A673 (cell line): ENCODE data around the gene CLDN16. TPM values are rescaled to one million over a fixed set of nuclear protein-coding genes. Genes with fewer than 3 reads are reported as not detected.

ENCODE experiments used
- BruUV-seq: library from RNA; stranded (reverse); fragments of 400-500 nt; replicated peaks from 2 replicates; lab custom pipeline; 2021; lab: Mats Ljungman, UMichigan
- CTCF ChIA-PET: fragments of 300-600 bp; sonication (Branson Sonifier 250); formaldehyde crosslinking; loops from one replicate; lab custom pipeline; 2022; ENCODE audit warnings: antibody characterized with exemption; lab: Charles Lee
- POLR2A ChIA-PET: fragments of 300-600 bp; sonication (Branson Sonifier 250); formaldehyde crosslinking; loops from one replicate; lab custom pipeline; 2022; ENCODE audit warnings: antibody characterized with exemption; ENCODE audit not compliant: low non-redundant PET; lab: Charles Lee
- DNase-seq: peaks from one replicate; pipeline ENCODE4 v3.0.0-alpha.2; 2015; ENCODE audit warnings: low spot score
- H3K27ac ChIP-seq: fragments of 200-600 bp; sonication (generic); 2 replicates; pipeline ENCODE4 v1.5.1; 2016; ENCODE audit warnings: mixed run types, low read depth, mild to moderate bottlenecking, mixed read lengths, antibody characterized with exemption, low read length; ENCODE audit not compliant: poor library complexity, severe bottlenecking
- H3K27me3 ChIP-seq: fragments of 200-600 bp; sonication (generic); replicated peaks from 2 replicates; pipeline ENCODE4 v1.6.1; 2017; ENCODE audit warnings: mixed run types, low read depth, mild to moderate bottlenecking, mixed read lengths, antibody characterized with exemption, low read length; ENCODE audit not compliant: insufficient read depth, poor library complexity
- H3K36me3 ChIP-seq: fragments of 200-600 bp; sonication (generic); 2 replicates; pipeline ENCODE4 v1.6.1; 2016; ENCODE audit warnings: mixed run types, mild to moderate bottlenecking, mixed read lengths, antibody characterized with exemption, low read length; ENCODE audit not compliant: insufficient read depth, poor library complexity, severe bottlenecking
- H3K4me1 ChIP-seq: fragments of 200-600 bp; sonication (generic); 2 replicates; pipeline ENCODE4 v1.6.1; 2017; ENCODE audit warnings: mixed run types, mild to moderate bottlenecking, mixed read lengths, antibody characterized with exemption, low read length; ENCODE audit not compliant: insufficient read depth, poor library complexity, severe bottlenecking
- H3K4me3 ChIP-seq: fragments of 200-600 bp; sonication (generic); 2 replicates; pipeline ENCODE4 v1.5.1; 2016; ENCODE audit warnings: low read depth, mixed run types, mild to moderate bottlenecking, mixed read lengths, low read length; ENCODE audit not compliant: poor library complexity, severe bottlenecking
- H3K9me3 ChIP-seq: fragments of 200-600 bp; sonication (generic); 2 replicates; pipeline ENCODE4 v1.6.1; 2016; ENCODE audit warnings: mixed run types, low read depth, mild to moderate bottlenecking, mixed read lengths, antibody characterized with exemption, low read length; ENCODE audit not compliant: poor library complexity, severe bottlenecking
- EZH2 ChIP-seq: fragments of 200-600 bp; sonication (generic); IDR thresholded peaks from 2 replicates; pipeline ENCODE4 v1.6.1; 2017; ENCODE audit warnings: borderline replicate concordance, low read depth, mild to moderate bottlenecking, mixed read lengths, antibody characterized with exemption, low read length; ENCODE audit not compliant: poor library complexity, severe bottlenecking
- intact Hi-C: fragments of 100-400 bp; cut with micrococcal nuclease; formaldehyde crosslinking; loops from one replicate; pipeline ENCODE4 v1.10.0; 2022; ENCODE audit not compliant: unreplicated experiment
- total RNA-seq: library from RNA; stranded (reverse); gene quantifications from 2 replicates; pipeline ENCODE4 v1.2.3, GENCODE V29; 2021
- TF ChIP-seq, protein P1 (sequence below): fragments of 300-800, 200-600 bp; sonication (generic); conservative IDR thresholded peaks from 2 replicates; pipeline ENCODE4 v1.5.1; 2017; ENCODE audit warnings: low read depth, mild to moderate bottlenecking, antibody characterized with exemption, low read length, moderate library complexity, mixed read lengths

Gene CLDN16
- total RNA-seq, 1 experiment from 2014 or later: 0.09 TPM

DNA sequence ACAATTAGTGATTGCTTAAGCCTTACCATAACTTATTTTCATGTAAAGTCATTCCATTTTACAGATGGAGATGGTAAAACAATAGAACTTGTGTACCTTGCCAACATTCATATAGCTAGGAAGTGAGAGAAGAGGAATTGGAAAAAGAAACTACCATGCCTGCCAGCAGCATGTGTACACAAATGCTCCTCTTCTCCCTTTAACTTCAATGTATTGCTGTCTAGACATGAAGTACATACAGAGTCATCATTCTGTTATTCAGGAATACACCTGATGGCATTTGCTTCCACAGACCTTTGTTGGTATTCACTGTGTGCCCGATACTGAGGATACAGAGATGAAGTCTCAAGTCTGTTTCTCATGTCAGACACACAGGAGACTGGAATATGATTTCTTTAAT is 68.8 kb downstream of the CLDN16 start:
- no peaks in the 10 kb centered on the region for H3K9me3 ChIP-seq
- H3K27ac ChIP-seq: no peak overlapping the region
- no TSS peak for BruUV-seq
- ChIA-PET POLR2A (interaction anchor here (0.6 kb wide), 1 partner anchor 105 kb away, joined by 3 read pairs; no protein-coding TSS in a partner anchor), CTCF (no interaction called here)
- H3K4me3 ChIP-seq: no peak overlapping the region
- intact Hi-C loops: no loop called here
- H3K36me3 ChIP-seq: no peaks in the 10 kb centered on the region
- H3K27me3 ChIP-seq: no peaks in the 10 kb centered on the region
- TF ChIP-seq EZH2: no peak
- TF ChIP-seq, protein P1, sequence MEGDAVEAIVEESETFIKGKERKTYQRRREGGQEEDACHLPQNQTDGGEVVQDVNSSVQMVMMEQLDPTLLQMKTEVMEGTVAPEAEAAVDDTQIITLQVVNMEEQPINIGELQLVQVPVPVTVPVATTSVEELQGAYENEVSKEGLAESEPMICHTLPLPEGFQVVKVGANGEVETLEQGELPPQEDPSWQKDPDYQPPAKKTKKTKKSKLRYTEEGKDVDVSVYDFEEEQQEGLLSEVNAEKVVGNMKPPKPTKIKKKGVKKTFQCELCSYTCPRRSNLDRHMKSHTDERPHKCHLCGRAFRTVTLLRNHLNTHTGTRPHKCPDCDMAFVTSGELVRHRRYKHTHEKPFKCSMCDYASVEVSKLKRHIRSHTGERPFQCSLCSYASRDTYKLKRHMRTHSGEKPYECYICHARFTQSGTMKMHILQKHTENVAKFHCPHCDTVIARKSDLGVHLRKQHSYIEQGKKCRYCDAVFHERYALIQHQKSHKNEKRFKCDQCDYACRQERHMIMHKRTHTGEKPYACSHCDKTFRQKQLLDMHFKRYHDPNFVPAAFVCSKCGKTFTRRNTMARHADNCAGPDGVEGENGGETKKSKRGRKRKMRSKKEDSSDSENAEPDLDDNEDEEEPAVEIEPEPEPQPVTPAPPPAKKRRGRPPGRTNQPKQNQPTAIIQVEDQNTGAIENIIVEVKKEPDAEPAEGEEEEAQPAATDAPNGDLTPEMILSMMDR: no peak
- DNase-seq: no peak
- peaks cover 6% of the 10 kb centered on the region for H3K4me1 ChIP-seq

DNA sequence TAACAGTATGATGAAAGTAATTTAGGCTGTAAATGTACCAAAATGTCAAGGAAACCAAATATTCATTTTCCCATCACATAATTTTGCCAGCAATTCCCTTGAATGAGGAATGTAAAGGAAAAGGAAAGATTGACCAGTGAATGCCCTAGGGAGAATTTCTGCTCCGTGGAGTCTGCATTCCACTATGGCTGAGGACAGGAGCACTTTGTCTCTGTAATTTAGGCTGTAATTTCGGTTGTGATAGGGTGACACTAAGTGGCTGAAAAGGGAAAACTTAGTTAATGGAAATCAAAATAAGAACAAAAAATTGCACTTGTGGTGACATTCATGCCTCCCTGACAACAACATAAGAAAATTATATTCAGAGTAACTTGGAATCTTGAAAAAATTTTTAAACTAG is 70.1 kb downstream of the CLDN16 start:
- POLR2A ChIA-PET: no interaction called here
- DNase-seq: peak; percentile 57
- no peak overlapping the region for H3K27ac ChIP-seq
- TF ChIP-seq EZH2: no peak
- TF ChIP-seq, protein P1: peak; percentile 38; the same call in 1 of the 2 replicates
- no peaks in the 10 kb centered on the region for H3K36me3 ChIP-seq
- H3K4me3 ChIP-seq: no peak overlapping the region
- BruUV-seq: no TSS peak
- intact Hi-C loops: no loop called here
- H3K27me3 ChIP-seq: no peaks in the 10 kb centered on the region
- H3K9me3 ChIP-seq: no peaks in the 10 kb centered on the region
- CTCF ChIA-PET: no interaction called here
- peaks cover 7% of the 10 kb centered on the region for H3K4me1 ChIP-seq

Other genes with a start within 250 kb of the CLDN16 start
- 173 and 184 TPM in 2 replicates for gene CLDN1, start 65.7 kb upstream of the CLDN16 start, total RNA-seq
- gene TMEM207, start 61.7 kb downstream of the CLDN16 start, total RNA-seq: not detected in 2 replicates
- 207 and 233 TPM in 2 replicates for gene IL1RAP, start 125.9 kb downstream of the CLDN16 start, total RNA-seq